ENCODE results near the gene NUDT16L1. TPM values are rescaled to one million over a fixed set of nuclear protein-coding genes. Genes with fewer than 3 reads are reported as not detected.
A peak's percentile ranks its signal among the peaks of the same experiment; 100 is the strongest.
"Not testable (repeated sequence)": the region's sequence is repeated elsewhere in the genome, so short reads cannot be mapped to it uniquely, and the experiment has no call there.

The NUDT16L1 gene
- total RNA-seq, 4 donors from 2014 or later, result 15.4 to 48.3 (median 33.1) TPM

- no peaks in the 10 kb centered on the region for H3K36me3 ChIP-seq
- DNase-seq, result no peak
- intact Hi-C loops (cut with DNase I; ENCODE audit: low total_unique reads), result no loop called here
Observed at GRCh38 chr16:4649744-4650442, 43.5 kb upstream of the NUDT16L1 start.

GRCh38 chr16:4650443-4651074 is 42.8 kb upstream of the NUDT16L1 start:
- intact Hi-C loops (cut with DNase I; ENCODE audit: low total_unique reads); H3K27me3 ChIP-seq; H3K36me3 ChIP-seq; H3K9me3 ChIP-seq; H3K4me3 ChIP-seq; DNase-seq; H3K27ac ChIP-seq; H3K4me1 ChIP-seq: not testable (repeated sequence)
- peak in 3 of 4 experiments; percentile 29 to 42 (median 31) for TF ChIP-seq CTCF (IDR thresholded peaks at IDR 0.05)

More at GRCh38 chr16:4649744-4650442, 43.5 kb upstream of the NUDT16L1 start:
- TF ChIP-seq CTCF (IDR thresholded peaks at IDR 0.05) (no peak), POLR2A (IDR thresholded peaks at IDR 0.05) (no peak)
- H3K9me3 ChIP-seq, result no peaks in the 10 kb centered on the region
- no peak overlapping the region for H3K4me3 ChIP-seq
- no peak overlapping the region for H3K27ac ChIP-seq
- no peaks in the 10 kb centered on the region for H3K27me3 ChIP-seq
- H3K4me1 ChIP-seq, result no peaks in the 10 kb centered on the region

GRCh38 chr16:4651827-4652226 is 41.5 kb upstream of the NUDT16L1 start:
- H3K27ac ChIP-seq, result no peak overlapping the region
- H3K27me3 ChIP-seq, result no peaks in the 10 kb centered on the region
- H3K4me3 ChIP-seq, result no peak overlapping the region
- no peak for DNase-seq
- intact Hi-C loops (cut with DNase I; ENCODE audit: low total_unique reads), result no loop called here
- H3K36me3 ChIP-seq, result no peaks in the 10 kb centered on the region
- no peaks in the 10 kb centered on the region for H3K9me3 ChIP-seq
- no peaks in the 10 kb centered on the region for H3K4me1 ChIP-seq
- no peak for TF ChIP-seq POLR2A (IDR thresholded peaks at IDR 0.05)
- no peak for TF ChIP-seq CTCF (IDR thresholded peaks at IDR 0.05)

- TF ChIP-seq POLR2A (IDR thresholded peaks at IDR 0.05) (no peak), CTCF (IDR thresholded peaks at IDR 0.05) (no peak)
- no peaks in the 10 kb centered on the region for H3K27me3 ChIP-seq
- H3K27ac ChIP-seq, result no peak overlapping the region
- intact Hi-C loops (cut with DNase I; ENCODE audit: low total_unique reads), result no loop called here
- H3K9me3 ChIP-seq, result no peaks in the 10 kb centered on the region
- no peaks in the 10 kb centered on the region for H3K36me3 ChIP-seq
- H3K4me3 ChIP-seq, result no peak overlapping the region
- no peak for DNase-seq
- H3K4me1 ChIP-seq, result no peaks in the 10 kb centered on the region
Observed at GRCh38 chr16:4652561-4652960, 40.8 kb upstream of the NUDT16L1 start.

Measured in uterus (tissue), 4 donors.